Thymus (tissue), 11 donors: Measurements from ENCODE around the gene SEMA6A. TPM values are rescaled to one million over a fixed set of nuclear protein-coding genes. Genes with fewer than 3 reads are reported as not detected.

ENCODE experiments used
- DNase-seq, 9 donors: peaks; one replicate each; pipeline ENCODE4 v3.0.0-alpha.2; 2013; ENCODE audit warnings: low spot score in 9 of 9, low read depth in 6 of 9, missing footprints in 1 of 9
- H3K27ac ChIP-seq, 2 donors: one replicate each; pipeline ENCODE4 v1.5.1; 2013; ENCODE audit warnings: control low read depth in 1 of 2, low read depth in 1 of 2, low read length in 1 of 2, mild to moderate bottlenecking in 1 of 2, moderate library complexity in 1 of 2
- H3K27me3 ChIP-seq, 2 donors: one replicate each; pipeline ENCODE4 v1.5.1; 2013; ENCODE audit warnings: low read length in 1 of 2; ENCODE audit not compliant: control insufficient read depth in 2 of 2, insufficient read depth in 1 of 2
- H3K36me3 ChIP-seq, 2 donors: one replicate each; pipeline ENCODE4 v1.5.1; 2013; ENCODE audit warnings: low read length in 1 of 2, mild to moderate bottlenecking in 1 of 2, moderate library complexity in 1 of 2; ENCODE audit not compliant: control insufficient read depth in 2 of 2, insufficient read depth in 2 of 2
- H3K4me1 ChIP-seq, 2 donors: one replicate each; pipeline ENCODE4 v1.5.1; 2013; ENCODE audit warnings: low read length in 2 of 2; ENCODE audit not compliant: control insufficient read depth in 2 of 2, insufficient read depth in 2 of 2
- H3K4me3 ChIP-seq, 2 donors: one replicate each; pipeline ENCODE4 v1.5.1; 2013; ENCODE audit warnings: low read length in 2 of 2, control low read depth in 1 of 2, mild to moderate bottlenecking in 1 of 2
- H3K9me3 ChIP-seq, 2 donors: one replicate each; pipeline ENCODE4 v1.5.1; 2013; ENCODE audit warnings: low read length in 1 of 2, mild to moderate bottlenecking in 1 of 2; ENCODE audit not compliant: control insufficient read depth in 2 of 2, insufficient read depth in 1 of 2
- WGBS: extraction: QIAGEN DNeasy Blood & Tissue Kit; methylation state at CpG from one replicate; pipeline ENCODE4 v1.1.7; 2013; 5-methylcytosine and 5-hydroxymethylcytosine counted together
- polyA plus RNA-seq: library from polyadenylated mRNA; stranded (reverse); fragments of 200-250 nt; gene quantifications from one replicate; pipeline ENCODE4 v1.2.3, GENCODE V29; 2013
- total RNA-seq: library from RNA; stranded (reverse); fragments of 120-200 nt; gene quantifications from one replicate; pipeline ENCODE4 v1.2.4, GENCODE V29; 2013
- donor health status: healthy.

The SEMA6A gene
- total and polyA plus RNA-seq, 2 donors: 3.6 to 6.2 TPM

DNA sequence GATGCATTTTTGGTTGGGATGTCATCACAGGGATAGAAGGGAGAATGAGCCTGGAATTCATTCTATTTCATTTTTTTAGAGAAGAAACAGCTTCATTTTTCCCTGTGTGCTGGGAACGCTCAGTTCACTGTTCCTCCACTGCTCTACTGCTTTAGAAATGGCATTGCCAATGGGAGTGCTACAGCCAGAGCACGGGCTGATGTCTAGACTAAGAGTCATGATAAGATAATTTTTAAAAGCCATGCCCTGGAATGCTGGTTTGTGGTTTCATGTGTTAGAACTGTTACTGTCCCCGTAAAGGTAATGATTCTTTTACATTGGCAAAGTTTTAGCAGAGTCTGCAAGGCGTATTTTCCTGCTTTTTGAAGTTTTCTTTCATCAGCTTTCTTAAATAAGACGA lies 119.6 kb downstream of the SEMA6A start:
- WGBS: 36% methylated on average over 5 of the region's 5 CpGs
- H3K4me1 ChIP-seq: peaks cover 0 to 10% of the 10 kb centered on the region in 2 donors
- no peak overlapping the region for H3K27ac ChIP-seq

GRCh38 chr5:116454417-116454927 lies 120.2 kb downstream of the SEMA6A start:
- Histone ChIP-seq H3K36me3 (no peaks in the 10 kb centered on the region), H3K4me3 (no peak overlapping the region), H3K9me3 (no peaks in the 10 kb centered on the region), H3K27ac (no peak overlapping the region), H3K27me3 (no peaks in the 10 kb centered on the region), H3K4me1 (peaks cover 0 to 10% of the 10 kb centered on the region in 2 donors)
- 39% methylated on average over 9 of the region's 9 CpGs for WGBS
- DNase-seq: peak in 1 of 9 donors; percentile 33

More for the DNA sequence above, 119.6 kb downstream of the SEMA6A start:
- Histone ChIP-seq H3K27me3 (no peaks in the 10 kb centered on the region), H3K9me3 (no peaks in the 10 kb centered on the region), H3K36me3 (no peaks in the 10 kb centered on the region), H3K4me3 (no peak overlapping the region)
- DNase-seq: peak in 1 of 9 donors; percentile 16

DNA sequence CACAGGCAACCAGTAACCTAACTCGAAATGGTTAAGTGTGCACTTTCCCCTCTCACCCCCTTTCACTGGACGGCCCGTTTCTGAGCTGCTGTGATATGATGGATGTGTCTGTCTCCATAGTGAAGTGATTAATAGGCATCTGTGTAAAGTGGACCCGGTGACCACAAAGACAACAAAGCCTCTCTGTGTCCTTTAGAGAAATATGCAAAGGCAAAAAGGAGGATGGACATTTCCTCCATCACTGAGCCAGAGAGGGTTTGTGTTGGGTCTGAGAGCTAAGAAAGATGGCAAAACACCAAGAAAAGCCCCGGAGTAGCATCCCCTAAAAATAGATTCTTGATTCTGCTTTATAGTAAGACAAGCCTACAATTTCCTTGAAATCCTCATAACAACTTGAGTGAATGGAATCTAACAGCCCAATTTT lies 120.6 kb downstream of the SEMA6A start:
- Histone ChIP-seq H3K4me1 (peaks cover 0 to 10% of the 10 kb centered on the region in 2 donors), H3K4me3 (no peak overlapping the region), H3K27me3 (no peaks in the 10 kb centered on the region), H3K36me3 (no peaks in the 10 kb centered on the region), H3K9me3 (no peaks in the 10 kb centered on the region), H3K27ac (no peak overlapping the region)
- no peak for DNase-seq
- WGBS: 68% methylated on average over 5 of the region's 5 CpGs

GRCh38 chr5:116452774-116453368 lies 121.8 kb downstream of the SEMA6A start:
- no peaks in the 10 kb centered on the region for H3K36me3 ChIP-seq
- H3K27ac ChIP-seq: no peak overlapping the region
- H3K27me3 ChIP-seq: no peaks in the 10 kb centered on the region
- no peak overlapping the region for H3K4me3 ChIP-seq
- DNase-seq: no peak
- H3K4me1 ChIP-seq: peaks cover 0 to 10% of the 10 kb centered on the region in 2 donors
- WGBS: 97% methylated on average over 2 of the region's 2 CpGs
- H3K9me3 ChIP-seq: no peaks in the 10 kb centered on the region

DNA sequence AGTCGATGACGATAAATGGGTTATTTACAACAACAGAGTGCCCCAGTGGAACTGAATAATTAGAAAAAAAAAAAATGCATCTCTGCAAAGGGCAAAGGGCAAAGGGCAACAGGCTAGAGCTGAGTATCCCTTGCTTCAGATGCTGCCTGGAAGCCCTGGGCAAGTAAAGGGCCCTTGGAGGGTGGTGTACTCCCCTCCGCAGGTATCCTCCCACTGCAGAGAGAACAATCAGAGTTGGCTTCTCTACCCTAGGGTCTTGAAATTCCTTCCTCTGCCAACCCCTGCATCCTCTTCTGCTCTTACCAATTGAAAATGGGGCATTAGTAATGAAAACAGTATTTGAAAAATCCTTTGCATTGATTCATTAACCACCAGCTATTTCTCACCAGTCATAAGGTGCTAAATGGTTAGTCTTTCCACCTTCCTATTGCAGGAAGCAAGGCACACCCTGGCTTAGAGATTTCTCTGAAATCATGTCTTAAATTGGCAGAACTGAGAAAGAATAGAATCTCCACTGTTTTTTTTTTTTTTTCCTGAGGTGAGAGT lies 122.6 kb downstream of the SEMA6A start:
- Histone ChIP-seq H3K4me3 (no peak overlapping the region), H3K27ac (no peak overlapping the region)
- WGBS: 99% methylated on average over 3 of the region's 3 CpGs

GRCh38 chr5:116451066-116451465 lies 123.6 kb downstream of the SEMA6A start:
- no peak overlapping the region for H3K4me3 ChIP-seq
- H3K36me3 ChIP-seq: no peaks in the 10 kb centered on the region

More for the DNA sequence above, 122.6 kb downstream of the SEMA6A start:
- no peak for DNase-seq
- peaks cover 0 to 10% of the 10 kb centered on the region in 2 donors for H3K4me1 ChIP-seq
- H3K36me3 ChIP-seq: no peaks in the 10 kb centered on the region
- no peaks in the 10 kb centered on the region for H3K27me3 ChIP-seq
- peaks cover 0 to 4% of the 10 kb centered on the region in 2 donors for H3K9me3 ChIP-seq

DNA sequence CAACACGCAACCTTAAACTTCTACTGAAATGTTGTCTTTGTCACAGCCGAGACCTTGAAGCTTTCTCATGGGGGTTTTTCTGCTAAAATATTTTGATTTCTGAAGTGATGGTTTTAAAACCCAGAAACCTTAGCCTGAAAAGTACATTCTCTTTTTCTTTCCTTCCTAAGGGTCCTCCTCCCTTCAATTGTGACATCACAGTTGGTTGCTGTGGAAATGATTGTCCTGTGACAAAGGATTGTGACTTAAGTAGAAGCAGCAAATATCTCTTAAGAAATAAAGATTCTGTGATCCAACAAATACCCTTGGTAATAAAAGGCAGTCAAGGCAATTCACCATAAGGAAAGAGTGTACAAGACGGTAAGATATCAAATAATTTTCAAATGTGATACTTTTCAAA lies 125.2 kb downstream of the SEMA6A start:
- H3K27ac ChIP-seq: no peak overlapping the region
- no peak for DNase-seq
- H3K4me3 ChIP-seq: no peak overlapping the region
- peaks cover 0 to 7% of the 10 kb centered on the region in 2 donors for H3K9me3 ChIP-seq
- WGBS: 79% methylated on average over 3 of the region's 3 CpGs
- H3K36me3 ChIP-seq: no peaks in the 10 kb centered on the region
- peaks cover 0 to 3% of the 10 kb centered on the region in 2 donors for H3K4me1 ChIP-seq
- no peaks in the 10 kb centered on the region for H3K27me3 ChIP-seq

More at GRCh38 chr5:116451066-116451465, 123.6 kb downstream of the SEMA6A start:
- WGBS: 78% methylated on average over 3 of the region's 3 CpGs
- peaks cover 0 to 10% of the 10 kb centered on the region in 2 donors for H3K4me1 ChIP-seq
- no peaks in the 10 kb centered on the region for H3K27me3 ChIP-seq
- DNase-seq: no peak
- H3K27ac ChIP-seq: no peak overlapping the region
- H3K9me3 ChIP-seq: peaks cover 0 to 7% of the 10 kb centered on the region in 2 donors

GRCh38 chr5:116448870-116449427 lies 125.7 kb downstream of the SEMA6A start:
- peaks cover 0 to 7% of the 10 kb centered on the region in 2 donors for H3K9me3 ChIP-seq
- no peaks in the 10 kb centered on the region for H3K4me1 ChIP-seq
- no peak overlapping the region for H3K4me3 ChIP-seq
- H3K27me3 ChIP-seq: no peaks in the 10 kb centered on the region
- no peaks in the 10 kb centered on the region for H3K36me3 ChIP-seq
- no peak for DNase-seq
- H3K27ac ChIP-seq: no peak overlapping the region
- WGBS: 95% methylated on average over 5 of the region's 5 CpGs

DNA sequence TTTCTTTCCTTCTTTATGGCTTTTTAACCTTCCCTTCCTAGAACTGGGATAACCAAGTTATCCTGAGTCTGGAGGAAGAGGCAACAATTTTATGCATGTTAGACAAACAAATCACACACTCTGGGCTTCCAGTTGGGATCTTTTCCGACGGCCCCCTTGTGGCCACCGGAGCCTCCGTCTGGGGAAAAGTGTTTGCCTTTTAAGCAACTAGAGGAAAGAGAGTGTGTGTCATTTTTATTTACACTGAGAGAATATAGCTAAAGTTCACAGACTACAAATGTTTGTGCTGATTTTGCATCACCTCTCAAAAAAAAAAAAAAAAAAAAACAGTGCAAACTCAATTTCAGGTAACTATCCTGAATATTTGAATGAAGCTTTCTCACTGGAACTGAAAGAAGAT lies 126.2 kb downstream of the SEMA6A start:
- 95% methylated on average over 4 of the region's 4 CpGs for WGBS
- Histone ChIP-seq H3K27ac (no peak overlapping the region), H3K27me3 (no peaks in the 10 kb centered on the region), H3K9me3 (peaks cover 0 to 7% of the 10 kb centered on the region in 2 donors), H3K36me3 (no peaks in the 10 kb centered on the region), H3K4me3 (no peak overlapping the region), H3K4me1 (no peaks in the 10 kb centered on the region)
- no peak for DNase-seq
